Right lobe of liver (tissue), 6 donors: ENCODE measurements around the gene FRMD4A. TPM values are rescaled to one million over a fixed set of nuclear protein-coding genes. Genes with fewer than 3 reads are reported as not detected.
"Not testable (repeated sequence)": the region's sequence is repeated elsewhere in the genome, so short reads cannot be mapped to it uniquely, and the experiment has no call there.

Source experiments
- ATAC-seq, 4 donors: fragments of 200-7000 bp; cut with Tn5 transposase; one replicate each; pipeline ENCODE4 v1.9.1; 2020; ENCODE audit warnings: mild to moderate bottlenecking in 4 of 4, moderate library complexity in 4 of 4
- DNase-seq, 3 donors: peaks; one replicate each; pipeline ENCODE4 v3.0.0-alpha.2; 2020
- H3K27ac ChIP-seq, 3 donors: fragments of 200-600 bp; one replicate each; pipeline ENCODE4 v1.8.0; 2022
- H3K27me3 ChIP-seq, 2 donors: fragments of 200-600 bp; one replicate each; pipeline ENCODE4 v1.8.0; 2022
- H3K36me3 ChIP-seq, 4 donors: fragments of 200-600 bp; sonication (generic) in 1 of 4; one replicate each; pipeline versions ENCODE4 v1.5.1 to v1.8.0; 2017 to 2022; ENCODE audit warnings: control low read depth in 1 of 4
- H3K4me1 ChIP-seq, 4 donors: fragments of 200-600 bp; sonication (generic) in 1 of 4; one replicate each; pipeline versions ENCODE4 v1.5.1 to v1.8.0; 2017 to 2022; ENCODE audit warnings: control low read depth in 1 of 4
- H3K4me3 ChIP-seq, 3 donors: fragments of 200-600 bp; one replicate each; pipeline ENCODE4 v1.8.0; 2022
- H3K9me3 ChIP-seq, 4 donors: fragments of 200-600 bp; sonication (generic) in 1 of 4; one replicate each; pipeline versions ENCODE4 v1.5.1 to v1.8.0; 2017 to 2022; ENCODE audit warnings: control low read depth in 1 of 4
- CTCF ChIP-seq, 4 donors: fragments of 200-600 bp in 3 of 4; fragments of 450-650 bp in 1 of 4; IDR thresholded peaks; one replicate each; pipeline versions ENCODE4 v1.5.1 to v1.8.0; 2016 to 2022; ENCODE audit warnings: antibody characterized with exemption in 4 of 4, mild to moderate bottlenecking in 2 of 4
- POLR2A ChIP-seq: fragments of 450-650 bp; IDR thresholded peaks from one replicate; pipeline ENCODE4 v1.6.1; 2017; ENCODE audit warnings: antibody characterized with exemption, mild to moderate bottlenecking
- WGBS: methylation state at CpG from one replicate; pipeline ENCODE4 v1.1.6; 2018; ENCODE audit warnings: low coverage, low lambda C conversion rate; ENCODE audit not compliant: insufficient coverage; ENCODE audit errors: missing lambda C conversion rate; 5-methylcytosine and 5-hydroxymethylcytosine counted together
- intact Hi-C, 2 donors: fragments of 100-400 bp; cut with DNase I; formaldehyde crosslinking; loops; one replicate each; pipeline versions ENCODE4 v1.11.2 to v1.14.1; 2022
- total RNA-seq, 6 experiments: library from RNA; depleted of rRNA in 2 of 6; stranded (reverse); fragments of >200 nt in 2 of 6; fragmentation: NEBNext Ultra II Directional in 3 of 6; extraction: Animal tissue kit (Norgen Biotek cat#: 25700) in 3 of 6; gene quantifications; one replicate each; pipeline versions ENCODE4 v1.1.0 to v1.2.4, GENCODE V29; 2016 to 2023
- donor health status: DM: no; HTN: yes; CAD: no.
- donor health status: DM: no; HTN: no; CAD: no.
- donor health status: DM: no; HTN: no; CAD: no.
- donor health status: DM: no; HTN: yes; CAD: no.
- donor health status: DM: no; HTN: yes; CAD: no.

Gene FRMD4A
- total RNA-seq, 6 experiments from 2014 or later: 8.4 to 22.8 (median 13.3) TPM

GRCh38 chr10:14074062-14074884, 256.5 kb downstream of the FRMD4A start:
- no peak overlapping the region for H3K4me3 ChIP-seq
- H3K4me1 ChIP-seq: no peaks in the 10 kb centered on the region
- WGBS: 36% methylated on average over 14 of the region's 17 CpGs
- ATAC-seq (peak; percentile 54 to 94 (median 84)), DNase-seq (peak in 2 of 3 donors; percentile 81 to 85)
- no peak overlapping the region for H3K27ac ChIP-seq
- intact Hi-C loops: no loop called here
- no peaks in the 10 kb centered on the region for H3K36me3 ChIP-seq
- TF ChIP-seq CTCF (IDR thresholded peaks at IDR 0.05) (no peak), POLR2A (no peak)
- no peaks in the 10 kb centered on the region for H3K9me3 ChIP-seq
- no peaks in the 10 kb centered on the region for H3K27me3 ChIP-seq

GRCh38 chr10:14072541-14072940, 258.2 kb downstream of the FRMD4A start:
- no peak for ATAC-seq
- no peaks in the 10 kb centered on the region for H3K27me3 ChIP-seq
- no peak overlapping the region for H3K4me3 ChIP-seq
- intact Hi-C loops: no loop called here
- H3K27ac ChIP-seq: no peak overlapping the region
- no peaks in the 10 kb centered on the region for H3K9me3 ChIP-seq
- H3K4me1 ChIP-seq: no peaks in the 10 kb centered on the region
- DNase-seq: no peak
- WGBS: 77% methylated on average over 3 of the region's 3 CpGs
- H3K36me3 ChIP-seq: no peaks in the 10 kb centered on the region
- TF ChIP-seq CTCF (IDR thresholded peaks at IDR 0.05) (no peak), POLR2A (no peak)

GRCh38 chr10:14071956-14072355, 258.8 kb downstream of the FRMD4A start:
- ATAC-seq: no peak
- no peaks in the 10 kb centered on the region for H3K9me3 ChIP-seq
- no peak for DNase-seq
- intact Hi-C loops: no loop called here
- H3K27ac ChIP-seq: no peak overlapping the region
- no peaks in the 10 kb centered on the region for H3K4me1 ChIP-seq
- H3K27me3 ChIP-seq: no peaks in the 10 kb centered on the region
- no peaks in the 10 kb centered on the region for H3K36me3 ChIP-seq
- 86% methylated on average over 4 of the region's 4 CpGs for WGBS
- H3K4me3 ChIP-seq: no peak overlapping the region
- TF ChIP-seq POLR2A (no peak), CTCF (IDR thresholded peaks at IDR 0.05) (no peak)

GRCh38 chr10:14068601-14069250, 262.0 kb downstream of the FRMD4A start:
- Histone ChIP-seq H3K27ac (no peak overlapping the region), H3K4me3 (no peak overlapping the region), H3K9me3 (no peaks in the 10 kb centered on the region), H3K27me3 (no peaks in the 10 kb centered on the region), H3K4me1 (no peaks in the 10 kb centered on the region), H3K36me3 (no peaks in the 10 kb centered on the region)
- intact Hi-C loops: no loop called here
- TF ChIP-seq CTCF (IDR thresholded peaks at IDR 0.05) (no peak), POLR2A (no peak)
- 45% methylated on average over 2 of the region's 2 CpGs for WGBS
- ATAC-seq (no peak), DNase-seq (no peak)

GRCh38 chr10:14067638-14068037, 263.1 kb downstream of the FRMD4A start:
- ATAC-seq, H3K36me3 ChIP-seq, H3K4me3 ChIP-seq, DNase-seq, H3K4me1 ChIP-seq, intact Hi-C loops, H3K27ac ChIP-seq, H3K9me3 ChIP-seq, H3K27me3 ChIP-seq: not testable (repeated sequence)
- 84% methylated on average over 5 of the region's 5 CpGs for WGBS
